Bronchial epithelial cell (primary cell): ENCODE data around the gene DENND6B. TPM values are rescaled to one million over a fixed set of nuclear protein-coding genes. Genes with fewer than 3 reads are reported as not detected.
"Not testable (repeated sequence)": the region's sequence is repeated elsewhere in the genome, so short reads cannot be mapped to it uniquely, and the experiment has no call there.

Experiments
- DNase-seq: peaks from one replicate; pipeline ENCODE4 v3.0.0-alpha.2; 2010; ENCODE audit warnings: low read depth
- FAIRE-seq: peaks from 2 replicates; lab custom pipeline; 2011; peaks lifted over from hg19 to GRCh38; lab: Jason Lieb, UNC
- H3K27me3 ChIP-seq: 2 replicates; pipeline ENCODE4 v1.5.1; 2011; ENCODE audit warnings: low read length; ENCODE audit not compliant: control insufficient read depth, insufficient read depth
- H3K36me3 ChIP-seq: 2 replicates; pipeline ENCODE4 v1.5.1; 2011; ENCODE audit warnings: low read length; ENCODE audit not compliant: control insufficient read depth, insufficient read depth
- H3K4me3 ChIP-seq: 2 replicates; pipeline ENCODE4 v1.5.1; 2011; ENCODE audit warnings: mild to moderate bottlenecking, low read depth, low read length, control low read depth
- total RNA-seq: library from RNA; depleted of rRNA; stranded (reverse); fragments of >200 nt; gene quantifications from 2 replicates; pipeline ENCODE4 v1.2.1, GENCODE V29; 2014
- TF ChIP-seq, protein P1 (sequence below): IDR thresholded peaks from 2 replicates; pipeline ENCODE4 v1.5.1; 2011; ENCODE audit warnings: mild to moderate bottlenecking, moderate library complexity, low read length, control low read depth, inconsistent platforms; ENCODE audit not compliant: insufficient read depth, severe bottlenecking

The DENND6B gene
- total RNA-seq, 1 donor from 2014 or later: 1.1 TPM

- Histone ChIP-seq H3K4me3 (no peak overlapping the region), H3K36me3 (peaks cover 60% of the 10 kb centered on the region), H3K27me3 (no peaks in the 10 kb centered on the region)
- FAIRE-seq (no peak), DNase-seq (no peak)
- TF ChIP-seq, protein P1, sequence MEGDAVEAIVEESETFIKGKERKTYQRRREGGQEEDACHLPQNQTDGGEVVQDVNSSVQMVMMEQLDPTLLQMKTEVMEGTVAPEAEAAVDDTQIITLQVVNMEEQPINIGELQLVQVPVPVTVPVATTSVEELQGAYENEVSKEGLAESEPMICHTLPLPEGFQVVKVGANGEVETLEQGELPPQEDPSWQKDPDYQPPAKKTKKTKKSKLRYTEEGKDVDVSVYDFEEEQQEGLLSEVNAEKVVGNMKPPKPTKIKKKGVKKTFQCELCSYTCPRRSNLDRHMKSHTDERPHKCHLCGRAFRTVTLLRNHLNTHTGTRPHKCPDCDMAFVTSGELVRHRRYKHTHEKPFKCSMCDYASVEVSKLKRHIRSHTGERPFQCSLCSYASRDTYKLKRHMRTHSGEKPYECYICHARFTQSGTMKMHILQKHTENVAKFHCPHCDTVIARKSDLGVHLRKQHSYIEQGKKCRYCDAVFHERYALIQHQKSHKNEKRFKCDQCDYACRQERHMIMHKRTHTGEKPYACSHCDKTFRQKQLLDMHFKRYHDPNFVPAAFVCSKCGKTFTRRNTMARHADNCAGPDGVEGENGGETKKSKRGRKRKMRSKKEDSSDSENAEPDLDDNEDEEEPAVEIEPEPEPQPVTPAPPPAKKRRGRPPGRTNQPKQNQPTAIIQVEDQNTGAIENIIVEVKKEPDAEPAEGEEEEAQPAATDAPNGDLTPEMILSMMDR: no peak
These were observed 49.1 kb downstream of the DENND6B start for GRCh38 chr22:50277761-50278160.

GRCh38 chr22:50276143-50276542, 50.7 kb downstream of the DENND6B start:
- Histone ChIP-seq H3K27me3 (no peaks in the 10 kb centered on the region), H3K4me3 (no peak overlapping the region), H3K36me3 (peaks cover 46% of the 10 kb centered on the region)
- DNase-seq (no peak), FAIRE-seq (peak; percentile 66)
- TF ChIP-seq, protein P1: peak; percentile 72

DNA sequence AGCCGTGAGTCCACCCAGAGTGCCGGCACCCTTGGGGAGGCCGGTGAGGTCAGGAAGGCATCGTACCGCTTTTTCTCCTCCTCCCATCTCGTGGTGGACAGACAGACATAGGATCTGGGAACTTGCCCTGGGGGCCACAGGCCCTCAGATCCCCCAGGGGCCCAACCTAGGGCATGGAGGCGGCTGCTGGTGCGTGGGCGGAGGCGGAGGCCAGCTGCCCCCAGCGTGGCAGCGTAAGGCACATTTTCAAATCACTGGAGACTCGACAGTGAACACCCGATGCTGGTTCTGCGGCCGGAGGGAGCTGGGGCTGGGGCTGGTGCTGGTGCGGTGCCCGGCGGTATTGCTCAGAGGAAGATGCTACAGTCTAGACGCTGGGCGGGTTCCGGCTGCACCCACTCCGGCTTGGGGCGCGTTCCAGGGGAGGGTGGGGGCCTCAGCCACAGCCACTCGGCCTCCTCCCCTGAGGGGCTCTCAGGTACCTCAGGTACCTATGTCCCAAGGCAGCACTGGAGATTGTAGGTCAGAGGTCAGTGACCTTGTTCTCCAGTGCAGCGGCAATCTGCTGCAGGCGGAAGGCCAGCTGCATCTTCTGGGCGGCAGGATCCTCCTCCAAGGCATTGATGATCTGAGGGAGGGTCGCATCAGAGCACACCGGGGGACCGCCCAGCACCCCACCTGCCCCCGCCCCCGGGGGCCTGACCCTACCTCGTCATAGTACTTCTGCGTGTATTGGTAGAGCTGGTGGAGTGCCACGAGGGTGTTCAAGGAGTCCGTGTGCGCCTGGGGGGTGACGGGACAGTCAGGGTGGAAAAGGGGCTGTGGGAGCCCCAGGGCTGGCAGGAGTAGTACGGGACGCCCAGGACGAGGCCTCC, 51.4 kb downstream of the DENND6B start:
- TF ChIP-seq, protein P1: no peak
- no peak for FAIRE-seq
- H3K27me3 ChIP-seq: no peaks in the 10 kb centered on the region
- H3K4me3 ChIP-seq: no peak overlapping the region
- no peak for DNase-seq
- H3K36me3 ChIP-seq: peaks cover 41% of the 10 kb centered on the region

- Histone ChIP-seq H3K27me3 (no peaks in the 10 kb centered on the region), H3K36me3 (peaks cover 36% of the 10 kb centered on the region), H3K4me3 (no peak overlapping the region)
- TF ChIP-seq, protein P1: no peak
- DNase-seq (no peak), FAIRE-seq (no peak)
These were observed 52.0 kb downstream of the DENND6B start for GRCh38 chr22:50274771-50275170.

DNA sequence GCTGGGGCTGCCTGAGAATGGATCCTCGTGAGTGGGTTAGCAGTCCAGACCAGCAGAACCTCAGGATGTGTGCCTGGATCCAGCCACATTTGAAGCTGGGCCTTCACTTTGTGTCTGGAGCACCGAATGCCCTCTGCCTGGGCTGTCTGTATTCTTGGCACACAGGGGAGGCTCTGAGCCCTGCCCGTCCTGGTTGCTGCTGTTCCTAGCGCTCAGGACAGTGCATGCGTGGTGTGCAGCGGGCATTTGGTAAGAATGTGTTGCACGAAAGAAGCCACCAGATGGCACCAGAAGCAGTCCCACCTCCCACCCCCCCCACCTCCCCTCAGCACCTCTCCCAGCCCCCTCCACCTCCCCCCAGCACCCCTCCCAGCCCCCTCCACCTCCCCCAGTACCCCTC, 52.5 kb downstream of the DENND6B start:
- TF ChIP-seq, protein P1: peak; percentile 50
- peaks cover 31% of the 10 kb centered on the region for H3K36me3 ChIP-seq
- peak; percentile 58 for FAIRE-seq
- DNase-seq: no peak
- H3K4me3 ChIP-seq: no peak overlapping the region
- no peaks in the 10 kb centered on the region for H3K27me3 ChIP-seq

DNA sequence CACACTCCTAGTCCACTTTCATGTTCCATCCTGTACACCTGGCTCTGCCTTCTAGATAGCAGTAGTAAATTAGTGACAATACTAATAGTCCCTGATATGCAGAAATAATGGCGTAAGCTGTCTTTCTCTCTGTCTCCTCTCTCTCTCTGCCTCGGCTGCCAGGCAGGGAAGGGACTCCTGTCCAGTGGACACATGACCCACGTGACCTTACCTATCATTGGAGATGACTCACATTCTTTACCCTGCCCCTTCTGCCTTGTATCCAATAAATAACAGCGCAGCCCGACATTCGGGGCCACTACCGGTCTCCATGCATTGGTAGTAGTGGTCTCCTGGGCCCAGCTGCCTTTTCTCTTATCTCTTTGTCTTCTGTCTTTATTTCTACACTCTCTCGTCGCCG, 53.0 kb downstream of the DENND6B start:
- not testable (repeated sequence) for H3K27me3 ChIP-seq, H3K4me3 ChIP-seq, FAIRE-seq, DNase-seq
- peaks cover 26% of the 10 kb centered on the region for H3K36me3 ChIP-seq

DNA sequence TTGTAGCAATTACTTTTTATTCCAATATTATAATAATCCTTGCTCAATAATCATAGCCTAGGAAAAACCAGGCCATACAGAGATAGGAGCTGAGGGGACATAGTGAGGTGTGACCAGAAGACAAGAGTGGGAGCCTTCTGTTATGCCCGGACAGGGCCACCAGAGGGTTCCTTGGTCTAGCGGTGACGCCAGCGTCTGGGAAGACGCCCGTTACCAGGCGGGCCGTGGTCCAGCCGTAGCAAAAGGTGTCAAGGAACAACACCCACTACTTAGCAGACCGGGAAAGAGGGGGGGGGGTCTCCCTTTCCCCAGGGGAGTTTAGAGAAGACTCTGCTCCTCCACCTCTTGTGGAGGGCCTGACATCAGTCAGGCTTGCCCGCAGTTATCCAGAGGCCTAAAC, 53.5 kb downstream of the DENND6B start:
- not testable (repeated sequence) for H3K27me3 ChIP-seq, FAIRE-seq, DNase-seq, H3K4me3 ChIP-seq
- H3K36me3 ChIP-seq: peaks cover 23% of the 10 kb centered on the region
